HEK293 (cell line): ENCODE data around the gene LEPR.

Source experiments
- CTCF ChIA-PET: fragments of 350-600 bp; formaldehyde crosslinking; extraction: SDS; loops from one replicate; lab custom pipeline; 2021; ENCODE audit warnings: antibody characterized with exemption; lab: Yijun Ruan, JAX
- POLR2A ChIA-PET: fragments of 300-600 bp; formaldehyde crosslinking; extraction: SDS; loops from one replicate; lab custom pipeline; 2020; ENCODE audit warnings: antibody characterized with exemption, inconsistent platforms; lab: Yijun Ruan, JAX
- H3K27ac ChIP-seq: fragments of 200-500 bp; sonication (Bioruptor generic); 2 replicates; pipeline ENCODE4 v1.5.1; 2014; ENCODE audit warnings: low read depth, low read length, control low read depth, inconsistent platforms; ENCODE audit errors: extremely low read depth
- H3K36me3 ChIP-seq, 2 experiments: fragments of 200-500 bp in 1 of 2; sonication (Bioruptor generic) in 1 of 2; 1 replicate in 1 of 2; 2 replicates in 1 of 2; pipeline ENCODE4 v1.5.1; 2014 to 2017; ENCODE audit warnings: inconsistent platforms in 2 of 2, low read length in 2 of 2; ENCODE audit not compliant: control insufficient read depth in 2 of 2, insufficient read depth in 1 of 2
- H3K4me1 ChIP-seq: fragments of 200-500 bp; sonication (Bioruptor generic); 2 replicates; pipeline ENCODE4 v1.5.1; 2014; ENCODE audit warnings: mild to moderate bottlenecking, low read length, inconsistent platforms; ENCODE audit not compliant: control insufficient read depth, insufficient read depth
- H3K4me3 ChIP-seq: 2 replicates; pipeline ENCODE4 v1.5.1; 2011; ENCODE audit warnings: low read depth, mild to moderate bottlenecking, control low read depth, low read length, moderate library complexity
- H3K9me3 ChIP-seq: fragments of 200-500 bp; sonication (Bioruptor generic); 2 replicates; pipeline ENCODE4 v1.5.1; 2014; ENCODE audit warnings: low read depth, low read length, inconsistent platforms; ENCODE audit not compliant: control insufficient read depth, insufficient read depth
- AEBP2 ChIP-seq: fragments of 450-650 bp; formaldehyde crosslinking; IDR thresholded peaks from 2 replicates; pipeline ENCODE4 v1.5.1; 2016; ENCODE audit warnings: missing biosample characterization, missing genetic modification characterization, borderline replicate concordance
- GLIS1 ChIP-seq: fragments of 450-650 bp; formaldehyde crosslinking; IDR thresholded peaks from 2 replicates; pipeline ENCODE4 v1.5.1; 2016; ENCODE audit warnings: missing biosample characterization, missing genetic modification characterization
- KLF17 ChIP-seq: fragments of 450-650 bp; formaldehyde crosslinking; IDR thresholded peaks from 2 replicates; pipeline ENCODE4 v1.5.1; 2016; ENCODE audit warnings: missing biosample characterization, missing genetic modification characterization
- KLF8 ChIP-seq: fragments of 450-650 bp; formaldehyde crosslinking; IDR thresholded peaks from 2 replicates; pipeline ENCODE4 v1.5.1; 2016; ENCODE audit warnings: missing biosample characterization, missing genetic modification characterization
- KLF9 ChIP-seq: fragments of 450-650 bp; formaldehyde crosslinking; IDR thresholded peaks from 2 replicates; pipeline ENCODE4 v1.5.1; 2016; ENCODE audit warnings: missing biosample characterization, missing genetic modification characterization, low read depth
- SCRT2 ChIP-seq: fragments of 450-650 bp; formaldehyde crosslinking; IDR thresholded peaks from 2 replicates; pipeline ENCODE4 v1.5.1; 2016; ENCODE audit warnings: missing biosample characterization, missing genetic modification characterization
- TCF7L2 ChIP-seq: IDR thresholded peaks from 2 replicates; pipeline ENCODE4 v1.6.1; 2011; ENCODE audit warnings: low read depth, mild to moderate bottlenecking, inconsistent platforms, low read length, moderate library complexity, borderline replicate concordance
- ZBTB11 ChIP-seq: fragments of 450-650 bp; formaldehyde crosslinking; conservative IDR thresholded peaks from 2 replicates; pipeline ENCODE4 v1.5.1; 2016; ENCODE audit warnings: low read depth, missing biosample characterization, missing genetic modification characterization
- ZBTB49 ChIP-seq: fragments of 450-650 bp; formaldehyde crosslinking; IDR thresholded peaks from 2 replicates; pipeline ENCODE4 v1.5.1; 2016; ENCODE audit warnings: missing biosample characterization, missing genetic modification characterization, low read depth
- ZNF112 ChIP-seq: fragments of 450-650 bp; formaldehyde crosslinking; IDR thresholded peaks from 2 replicates; pipeline ENCODE4 v1.5.0; 2017; ENCODE audit warnings: missing biosample characterization, missing genetic modification characterization
- ZNF132 ChIP-seq: fragments of 450-650 bp; formaldehyde crosslinking; IDR thresholded peaks from 2 replicates; pipeline ENCODE4 v1.5.1; 2017; ENCODE audit warnings: missing biosample characterization, missing genetic modification characterization, borderline replicate concordance
- ZNF133 ChIP-seq: fragments of 450-650 bp; formaldehyde crosslinking; IDR thresholded peaks from 2 replicates; pipeline ENCODE4 v1.5.1; 2016; ENCODE audit warnings: missing biosample characterization, missing genetic modification characterization
- ZNF394 ChIP-seq: fragments of 450-650 bp; formaldehyde crosslinking; IDR thresholded peaks from 2 replicates; pipeline ENCODE4 v1.5.1; 2016; ENCODE audit warnings: missing biosample characterization, missing genetic modification characterization, mild to moderate bottlenecking, moderate library complexity, borderline replicate concordance
- ZNF423 ChIP-seq: fragments of 450-650 bp; formaldehyde crosslinking; IDR thresholded peaks from 2 replicates; pipeline ENCODE4 v1.5.1; 2016; ENCODE audit warnings: missing biosample characterization, missing genetic modification characterization
- ZNF48 ChIP-seq: fragments of 450-650 bp; formaldehyde crosslinking; IDR thresholded peaks from 2 replicates; pipeline ENCODE4 v1.5.1; 2016; ENCODE audit warnings: missing biosample characterization, missing genetic modification characterization
- ZNF501 ChIP-seq: fragments of 450-650 bp; formaldehyde crosslinking; IDR thresholded peaks from 2 replicates; pipeline ENCODE4 v1.5.1; 2016; ENCODE audit warnings: missing biosample characterization, missing genetic modification characterization
- ZNF530 ChIP-seq: fragments of 450-650 bp; formaldehyde crosslinking; IDR thresholded peaks from 2 replicates; pipeline ENCODE4 v1.5.1; 2016; ENCODE audit warnings: low read depth, missing biosample characterization, missing genetic modification characterization
- ZNF585B ChIP-seq: fragments of 450-650 bp; formaldehyde crosslinking; IDR thresholded peaks from 2 replicates; pipeline ENCODE4 v1.5.1; 2016; ENCODE audit warnings: missing biosample characterization, missing genetic modification characterization
- ZNF670 ChIP-seq: fragments of 450-650 bp; formaldehyde crosslinking; IDR thresholded peaks from 2 replicates; pipeline ENCODE4 v1.5.1; 2016; ENCODE audit warnings: missing biosample characterization, missing genetic modification characterization, low read depth
- ZNF747 ChIP-seq: fragments of 450-650 bp; formaldehyde crosslinking; IDR thresholded peaks from 2 replicates; pipeline ENCODE4 v1.5.1; 2016; ENCODE audit warnings: missing biosample characterization, missing genetic modification characterization
- ZNF768 ChIP-seq: fragments of 450-650 bp; formaldehyde crosslinking; IDR thresholded peaks from 2 replicates; pipeline ENCODE4 v1.5.1; 2018; ENCODE audit warnings: missing biosample characterization, mild to moderate bottlenecking, missing genetic modification characterization
- ZSCAN4 ChIP-seq: fragments of 450-650 bp; formaldehyde crosslinking; IDR thresholded peaks from 2 replicates; pipeline ENCODE4 v1.5.1; 2017; ENCODE audit warnings: missing biosample characterization, missing genetic modification characterization

LEPR gene

GRCh38 chr1:65387821-65388220, 32.6 kb upstream of the LEPR start:
- POLR2A ChIA-PET, result no interaction called here
- Histone ChIP-seq H3K27ac (no peak overlapping the region), H3K9me3 (no peaks in the 10 kb centered on the region), H3K4me1 (no peaks in the 10 kb centered on the region), H3K36me3 (peaks cover 0 to 72% of the 10 kb centered on the region in 2 experiments; a peak in 1 of 3 replicates), H3K4me3 (no peak overlapping the region)
- CTCF ChIA-PET, result no interaction called here
- no peak for TF ChIP-seq ZNF132 (tag by site-specific recombination)
- TF ChIP-seq GLIS1 (tag by site-specific recombination), result no peak
- TF ChIP-seq ZNF423 (tag by site-specific recombination), result no peak
- TF ChIP-seq ZNF501 (tag by site-specific recombination), result no peak
- TF ChIP-seq ZNF747 (tag by site-specific recombination), result no peak
- TF ChIP-seq ZNF768, result no peak
- no peak for TF ChIP-seq AEBP2 (tag by site-specific recombination)
- TF ChIP-seq ZSCAN4 (tag by site-specific recombination), result no peak
- TF ChIP-seq KLF9 (tag by site-specific recombination), result no peak
- TF ChIP-seq ZNF112 (tag by site-specific recombination), result no peak
- no peak for TF ChIP-seq ZBTB11

GRCh38 chr1:65388908-65389695, 31.4 kb upstream of the LEPR start:
- POLR2A ChIA-PET, result no interaction called here
- H3K27ac ChIP-seq, result no peak overlapping the region
- no peaks in the 10 kb centered on the region for H3K9me3 ChIP-seq
- H3K4me1 ChIP-seq, result no peaks in the 10 kb centered on the region
- no peak overlapping the region for H3K4me3 ChIP-seq
- H3K36me3 ChIP-seq, result peaks cover 0 to 78% of the 10 kb centered on the region in 2 experiments; a peak in 1 of 3 replicates
- CTCF ChIA-PET, result interaction anchor here (1.2 kb wide), 1 partner anchor 10 kb away, joined by 3 read pairs; no protein-coding TSS in a partner anchor
- no peak for TF ChIP-seq ZNF530 (tag by site-specific recombination)
- TF ChIP-seq ZNF133 (tag by site-specific recombination), result no peak
- no peak for TF ChIP-seq ZNF670
- no peak for TF ChIP-seq TCF7L2
- TF ChIP-seq ZNF585B (tag by site-specific recombination), result no peak
- no peak for TF ChIP-seq ZNF48 (tag by site-specific recombination)
- TF ChIP-seq KLF17 (tag by site-specific recombination), result no peak
- no peak for TF ChIP-seq SCRT2 (tag by site-specific recombination)
- no peak for TF ChIP-seq ZBTB49
- no peak for TF ChIP-seq ZNF394 (tag by site-specific recombination)
- no peak for TF ChIP-seq KLF8 (tag by site-specific recombination)
- TF ChIP-seq ZSCAN4 (tag by site-specific recombination), result no peak
